HG03045 (cell line): ENCODE data around the gene SLC5A9.
"Not testable (repeated sequence)": the region's sequence is repeated elsewhere in the genome, so short reads cannot be mapped to it uniquely, and the experiment has no call there.

Source experiments
- ATAC-seq: cut with Tn5 transposase; IDR thresholded peaks from one replicate; pipeline ENCODE4 v1.9.1; 2021; ENCODE audit warnings: mild to moderate bottlenecking, moderate library complexity; ENCODE audit not compliant: unreplicated experiment

The SLC5A9 gene

GRCh38 chr1:48236716-48237470 is 14.4 kb downstream of the SLC5A9 start:
- ATAC-seq: no peak

GRCh38 chr1:48242141-48242736 is 19.7 kb downstream of the SLC5A9 start:
- ATAC-seq: no peak

- no peak for ATAC-seq
Observed at GRCh38 chr1:48245106-48245505, 22.6 kb downstream of the SLC5A9 start.

GRCh38 chr1:48246727-48247126 is 24.2 kb downstream of the SLC5A9 start:
- ATAC-seq: no peak

- no peak for ATAC-seq
Observed at GRCh38 chr1:48248356-48248755, 25.8 kb downstream of the SLC5A9 start.

GRCh38 chr1:48249868-48250267 is 27.4 kb downstream of the SLC5A9 start:
- no peak for ATAC-seq

GRCh38 chr1:48250572-48250971 is 28.1 kb downstream of the SLC5A9 start:
- no peak for ATAC-seq

GRCh38 chr1:48251323-48251722 is 28.8 kb downstream of the SLC5A9 start:
- no peak for ATAC-seq

GRCh38 chr1:48251821-48252220 is 29.3 kb downstream of the SLC5A9 start:
- ATAC-seq: no peak

GRCh38 chr1:48254254-48254653 is 31.7 kb downstream of the SLC5A9 start:
- ATAC-seq: no peak

- ATAC-seq: no peak
Observed at GRCh38 chr1:48258106-48258505, 35.6 kb downstream of the SLC5A9 start.

GRCh38 chr1:48261881-48262400 is 39.4 kb downstream of the SLC5A9 start:
- no peak for ATAC-seq

GRCh38 chr1:48263041-48263440 is 40.5 kb downstream of the SLC5A9 start:
- ATAC-seq: no peak

GRCh38 chr1:48266576-48266975 is 44.1 kb downstream of the SLC5A9 start:
- ATAC-seq: no peak

GRCh38 chr1:48277437-48277836 is 54.9 kb downstream of the SLC5A9 start:
- ATAC-seq: not testable (repeated sequence)

- ATAC-seq: not testable (repeated sequence)
Observed at GRCh38 chr1:48282329-48282728, 59.8 kb downstream of the SLC5A9 start.

GRCh38 chr1:48284696-48285420 is 62.3 kb downstream of the SLC5A9 start:
- ATAC-seq: not testable (repeated sequence)

GRCh38 chr1:48285525-48285924 is 63.0 kb downstream of the SLC5A9 start:
- ATAC-seq: no peak

GRCh38 chr1:48291421-48291820 is 68.9 kb downstream of the SLC5A9 start:
- ATAC-seq: no peak

- no peak for ATAC-seq
Observed at GRCh38 chr1:48292706-48293105, 70.2 kb downstream of the SLC5A9 start.

GRCh38 chr1:48294094-48294493 is 71.6 kb downstream of the SLC5A9 start:
- ATAC-seq: not testable (repeated sequence)

- ATAC-seq: no peak
Observed at GRCh38 chr1:48294656-48295055, 72.1 kb downstream of the SLC5A9 start.
